Neuronal stem cell (in vitro differentiated cells): ENCODE data around the gene MTAP.

Experiments
- DNase-seq: peaks from one replicate; pipeline ENCODE4 v3.0.0-alpha.2; 2013; ENCODE audit warnings: low spot score
- H2AFZ ChIP-seq: one replicate; pipeline ENCODE4 v1.6.1; 2013; ENCODE audit warnings: mild to moderate bottlenecking, low read length, inconsistent platforms
- H2AK5ac ChIP-seq: 2 replicates; pipeline ENCODE4 v1.6.1; 2013; ENCODE audit warnings: low read depth, mild to moderate bottlenecking, inconsistent platforms, low read length, moderate library complexity, mixed read lengths
- H2BK120ac ChIP-seq: 2 replicates; pipeline ENCODE4 v1.6.1; 2013; ENCODE audit warnings: low read depth, mild to moderate bottlenecking, inconsistent platforms, low read length, moderate library complexity, mixed read lengths
- H2BK12ac ChIP-seq: one replicate; pipeline ENCODE4 v1.6.1; 2013; ENCODE audit warnings: low read length, inconsistent platforms
- H2BK15ac ChIP-seq: 2 replicates; pipeline ENCODE4 v1.6.1; 2013; ENCODE audit warnings: mild to moderate bottlenecking, low read length, inconsistent platforms, mixed read lengths
- H2BK5ac ChIP-seq: one replicate; pipeline ENCODE4 v1.6.1; 2013; ENCODE audit warnings: inconsistent platforms, mild to moderate bottlenecking, low read length, moderate library complexity
- H3K14ac ChIP-seq: one replicate; pipeline ENCODE4 v1.6.1; 2013; ENCODE audit warnings: low read length, inconsistent platforms
- H3K18ac ChIP-seq: 2 replicates; pipeline ENCODE4 v1.6.1; 2013; ENCODE audit warnings: low read length, inconsistent platforms
- H3K23ac ChIP-seq: 2 replicates; pipeline ENCODE4 v1.6.1; 2013; ENCODE audit warnings: low read depth, mild to moderate bottlenecking, mixed read lengths, low read length, inconsistent platforms; ENCODE audit not compliant: poor library complexity
- H3K27ac ChIP-seq: replicated peaks from 3 replicates; pipeline ENCODE4 v1.5.1; 2013; ENCODE audit warnings: low read length, inconsistent platforms
- H3K27me3 ChIP-seq, 3 experiments: 2 replicates each; pipeline ENCODE4 v1.6.1; 2013; ENCODE audit warnings: low read length in 3 of 3, mild to moderate bottlenecking in 2 of 3, inconsistent platforms in 1 of 3, low read depth in 1 of 3, mixed read lengths in 1 of 3, moderate library complexity in 1 of 3; ENCODE audit not compliant: control insufficient read depth in 3 of 3, insufficient read depth in 3 of 3
- H3K36me3 ChIP-seq, 2 donors: replicated peaks in 1 of 2; 2 replicates each; pipeline ENCODE4 v1.6.1; 2013; ENCODE audit warnings: low read length in 2 of 2; ENCODE audit not compliant: control insufficient read depth in 2 of 2, insufficient read depth in 2 of 2
- H3K4ac ChIP-seq: 2 replicates; pipeline ENCODE4 v1.6.1; 2013; ENCODE audit warnings: inconsistent platforms, mild to moderate bottlenecking, low read length, moderate library complexity
- H3K4me1 ChIP-seq, 2 donors: 1 replicate in 1 of 2; 2 replicates in 1 of 2; pipeline ENCODE4 v1.6.1; 2013; ENCODE audit warnings: low read length in 2 of 2, low read depth in 1 of 2; ENCODE audit not compliant: control insufficient read depth in 2 of 2, insufficient read depth in 1 of 2
- H3K4me2 ChIP-seq: one replicate; pipeline ENCODE4 v1.6.1; 2013; ENCODE audit warnings: mild to moderate bottlenecking, low read length, inconsistent platforms; ENCODE audit not compliant: insufficient read depth, poor library complexity, severe bottlenecking
- H3K4me3 ChIP-seq, 2 donors: 2 replicates each; pipeline ENCODE4 v1.5.1; 2013; ENCODE audit warnings: low read length in 2 of 2, mild to moderate bottlenecking in 2 of 2, inconsistent platforms in 1 of 2, moderate library complexity in 1 of 2
- H3K79me1 ChIP-seq: one replicate; pipeline ENCODE4 v1.6.1; 2013; ENCODE audit warnings: low read depth, mild to moderate bottlenecking, inconsistent platforms, low read length, moderate library complexity
- H3K9ac ChIP-seq: one replicate; pipeline ENCODE4 v1.6.1; 2013; ENCODE audit warnings: mild to moderate bottlenecking, low read depth, low read length, inconsistent platforms; ENCODE audit not compliant: poor library complexity
- H3K9me3 ChIP-seq, 2 donors: replicated peaks in 1 of 2; 2 replicates each; pipeline versions ENCODE3 to v1.6.1; 2013; ENCODE audit warnings: low read length in 2 of 2, mild to moderate bottlenecking in 2 of 2, inconsistent platforms in 1 of 2, low read depth in 1 of 2, mixed read lengths in 1 of 2, moderate library complexity in 1 of 2; ENCODE audit not compliant: control insufficient read depth in 2 of 2, insufficient read depth in 1 of 2
- H4K8ac ChIP-seq: one replicate; pipeline ENCODE4 v1.6.1; 2013; ENCODE audit warnings: low read depth, mild to moderate bottlenecking, inconsistent platforms, low read length, moderate library complexity
- H4K91ac ChIP-seq: one replicate; pipeline ENCODE4 v1.6.1; 2013; ENCODE audit warnings: low read length, low read depth, mild to moderate bottlenecking, inconsistent platforms; ENCODE audit not compliant: poor library complexity
- WGBS, 2 donors: extraction: QIAGEN DNeasy Blood & Tissue Kit; methylation state at CpG; one replicate each; pipeline ENCODE4 v1.1.7; 2013; ENCODE audit warnings: missing lambda C conversion rate in 2 of 2, mixed read lengths in 1 of 2; ENCODE audit not compliant: insufficient read length in 2 of 2, insufficient replicate concordance in 1 of 2; ENCODE audit errors: extremely low coverage in 2 of 2; 5-methylcytosine and 5-hydroxymethylcytosine counted together

Gene MTAP

GRCh38 chr9:21903380-21903965 is 101.0 kb downstream of the MTAP start:
- no CpG with 5 or more reads among the region's 7 CpGs for WGBS, 2 donors
- Histone ChIP-seq H4K8ac (no peak overlapping the region), H2AK5ac (no peak overlapping the region), H3K9me3 (peaks cover 8 to 41% of the 10 kb centered on the region in 2 donors), H3K9ac (no peak overlapping the region), H2BK5ac (no peak overlapping the region), H3K4me3 (no peak overlapping the region), H3K18ac (no peak overlapping the region), H3K27me3 (no peaks in the 10 kb centered on the region), H3K23ac (no peak overlapping the region), H3K4ac (no peak overlapping the region), H2AFZ (no peak overlapping the region), H3K79me1 (no peaks in the 10 kb centered on the region), H2BK120ac (no peak overlapping the region), H3K27ac (no peak overlapping the region), H2BK15ac (no peak overlapping the region), H4K91ac (no peak overlapping the region), H3K4me2 (no peak overlapping the region), H3K14ac (no peak overlapping the region), H3K36me3 (peaks cover 0 to 13% of the 10 kb centered on the region in 2 donors), H3K4me1 (peaks cover 0 to 2% of the 10 kb centered on the region in 2 donors), H2BK12ac (no peak overlapping the region)
- DNase-seq = no peak

DNA sequence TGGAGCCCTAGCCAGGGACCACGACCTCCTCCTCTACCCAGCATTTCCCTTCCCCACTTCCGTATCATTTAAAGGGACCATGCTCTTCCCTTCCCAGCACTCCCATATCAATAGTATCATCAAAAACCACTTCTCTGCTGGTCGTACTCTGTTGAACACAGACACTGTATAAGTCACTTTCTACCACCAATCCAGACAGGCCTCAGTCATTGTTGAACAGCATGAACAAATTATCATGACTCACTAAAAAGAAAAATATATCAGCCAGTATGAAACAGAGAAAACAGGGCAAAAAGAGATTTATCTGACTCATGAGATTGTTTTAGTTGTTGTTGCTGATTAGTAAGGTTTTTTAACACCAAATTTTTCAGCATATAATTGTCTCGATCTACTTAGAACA is 101.9 kb downstream of the MTAP start:
- no peak overlapping the region for H3K4ac ChIP-seq
- no peak overlapping the region for H3K14ac ChIP-seq
- H2BK12ac ChIP-seq = no peak overlapping the region
- H3K4me1 ChIP-seq = peaks cover 0 to 2% of the 10 kb centered on the region in 2 donors
- no peak overlapping the region for H3K4me3 ChIP-seq
- no peak for DNase-seq
- no peak overlapping the region for H3K23ac ChIP-seq
- H2BK5ac ChIP-seq = no peak overlapping the region
- H3K9me3 ChIP-seq = peaks cover 8 to 47% of the 10 kb centered on the region in 2 donors
- H4K8ac ChIP-seq = peak overlapping the region; percentile 21
- H3K27me3 ChIP-seq = no peaks in the 10 kb centered on the region
- WGBS, 2 donors = no CpG with 5 or more reads among the region's 4 CpGs
- H2AK5ac ChIP-seq = no peak overlapping the region
- H2AFZ ChIP-seq = no peak overlapping the region
- H3K79me1 ChIP-seq = no peaks in the 10 kb centered on the region
- H3K9ac ChIP-seq = no peak overlapping the region
- no peak overlapping the region for H2BK15ac ChIP-seq
- H3K4me2 ChIP-seq = no peak overlapping the region
- no peak overlapping the region for H3K27ac ChIP-seq
- H2BK120ac ChIP-seq = no peak overlapping the region
- no peak overlapping the region for H3K18ac ChIP-seq
- H4K91ac ChIP-seq = no peak overlapping the region
- H3K36me3 ChIP-seq = peaks cover 0 to 13% of the 10 kb centered on the region in 2 donors

DNA sequence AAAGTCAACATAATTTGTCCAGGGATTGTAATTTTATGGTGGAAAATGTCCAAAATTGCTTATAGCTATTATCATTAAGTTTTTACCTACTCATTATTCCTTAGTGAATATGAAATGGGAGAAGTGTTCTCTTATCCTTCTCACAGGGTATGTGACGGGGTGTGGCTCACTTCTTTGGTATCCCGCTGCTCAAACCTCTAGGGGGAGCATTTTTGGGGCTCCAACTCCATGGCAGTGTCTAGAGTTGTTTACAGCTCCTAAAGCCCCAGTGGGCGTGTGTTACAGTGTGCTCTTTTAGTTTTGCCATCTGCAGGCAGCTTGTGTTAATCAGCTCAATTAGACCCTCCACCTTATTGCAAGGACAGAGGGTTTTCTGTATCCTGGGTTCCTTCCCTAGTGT is 102.3 kb downstream of the MTAP start:
- peaks cover 0 to 2% of the 10 kb centered on the region in 2 donors for H3K4me1 ChIP-seq
- no peak overlapping the region for H3K4me3 ChIP-seq
- H2BK12ac ChIP-seq = no peak overlapping the region
- H3K36me3 ChIP-seq = peaks cover 0 to 16% of the 10 kb centered on the region in 2 donors
- H2BK120ac ChIP-seq = no peak overlapping the region
- no peak overlapping the region for H4K8ac ChIP-seq
- peaks cover 6 to 47% of the 10 kb centered on the region in 2 donors for H3K9me3 ChIP-seq
- H3K4ac ChIP-seq = no peak overlapping the region
- no peak overlapping the region for H3K18ac ChIP-seq
- H3K27ac ChIP-seq = no peak overlapping the region
- no peaks in the 10 kb centered on the region for H3K79me1 ChIP-seq
- no peak for DNase-seq
- H2BK5ac ChIP-seq = no peak overlapping the region
- no peak overlapping the region for H2BK15ac ChIP-seq
- H2AK5ac ChIP-seq = no peak overlapping the region
- WGBS, 2 donors = no CpG with 5 or more reads among the region's 3 CpGs
- no peak overlapping the region for H3K14ac ChIP-seq
- no peak overlapping the region for H3K4me2 ChIP-seq
- H3K9ac ChIP-seq = no peak overlapping the region
- H4K91ac ChIP-seq = no peak overlapping the region
- H3K27me3 ChIP-seq = no peaks in the 10 kb centered on the region
- H3K23ac ChIP-seq = no peak overlapping the region
- H2AFZ ChIP-seq = no peak overlapping the region

DNA sequence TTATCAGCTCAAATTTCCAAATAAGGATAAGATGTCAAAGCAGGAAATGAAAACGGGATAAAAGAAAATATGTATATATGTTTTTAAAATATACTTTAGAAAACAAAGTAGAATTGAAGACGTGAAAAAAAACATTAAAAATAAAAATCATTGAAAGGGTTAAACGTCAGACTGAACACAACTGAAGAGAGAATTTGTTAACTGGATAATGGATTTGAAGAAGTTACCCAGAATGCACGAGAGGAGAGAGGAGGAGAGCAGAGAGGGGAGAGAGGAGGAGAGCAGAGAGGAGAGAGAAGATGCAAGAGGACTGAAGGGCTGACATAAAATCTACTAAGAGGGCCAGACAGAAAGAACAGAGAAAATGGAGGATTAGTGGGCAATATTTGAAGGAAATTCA is 103.8 kb downstream of the MTAP start:
- H3K4ac ChIP-seq = no peak overlapping the region
- no peak overlapping the region for H2BK5ac ChIP-seq
- no peak overlapping the region for H3K9ac ChIP-seq
- H3K27ac ChIP-seq = no peak overlapping the region
- H3K23ac ChIP-seq = no peak overlapping the region
- H2AK5ac ChIP-seq = no peak overlapping the region
- H3K4me2 ChIP-seq = no peak overlapping the region
- no peak overlapping the region for H2BK120ac ChIP-seq
- no peaks in the 10 kb centered on the region for H3K79me1 ChIP-seq
- H3K27me3 ChIP-seq = no peaks in the 10 kb centered on the region
- H3K4me1 ChIP-seq = peaks cover 0 to 2% of the 10 kb centered on the region in 2 donors
- no peak overlapping the region for H3K14ac ChIP-seq
- no peak overlapping the region for H2AFZ ChIP-seq
- H3K18ac ChIP-seq = no peak overlapping the region
- no peak overlapping the region for H3K4me3 ChIP-seq
- no peak overlapping the region for H4K91ac ChIP-seq
- WGBS, 2 donors = no CpG with 5 or more reads among the region's 4 CpGs
- no peak overlapping the region for H2BK12ac ChIP-seq
- H4K8ac ChIP-seq = no peak overlapping the region
- peaks cover 0 to 18% of the 10 kb centered on the region in 2 donors for H3K36me3 ChIP-seq
- DNase-seq = no peak
- peaks cover 5 to 38% of the 10 kb centered on the region in 2 donors for H3K9me3 ChIP-seq
- no peak overlapping the region for H2BK15ac ChIP-seq
